DMS79 (cell line): ENCODE measurements around the gene TUBA3D.
"Not testable (repeated sequence)": the region's sequence is repeated elsewhere in the genome, so short reads cannot be mapped to it uniquely, and the experiment has no call there.

Experiments used
- DNase-seq: peaks from one replicate; lab custom pipeline; 2025; lab: John Stamatoyannopoulos, UW

Gene TUBA3D

DNA sequence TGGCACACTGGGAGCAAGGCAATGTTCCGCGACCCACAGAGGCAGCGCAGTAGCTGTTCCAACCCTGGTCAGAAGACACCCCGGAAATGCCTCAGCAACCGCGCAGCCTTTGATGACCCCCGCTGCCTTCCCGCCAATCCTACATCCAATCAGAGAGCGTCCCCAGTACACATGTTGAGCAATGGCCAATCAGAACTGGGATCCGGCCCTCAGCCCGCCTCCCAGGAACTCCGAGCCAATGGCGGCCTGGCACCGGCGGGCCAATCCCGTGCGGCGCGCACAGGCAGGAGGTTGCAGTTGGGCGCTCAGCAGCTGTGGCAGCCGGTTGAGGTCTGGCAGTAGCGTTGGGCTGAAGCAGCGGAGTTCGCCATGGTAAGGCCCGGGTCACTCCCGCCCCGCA lies at the start of gene TUBA3D:
TSS of gene TUBA3D (plus strand) at position 289 of the 400 bp plus-strand sequence. CDS start at position 370, 81 bp downstream.
- no peak for DNase-seq

DNA sequence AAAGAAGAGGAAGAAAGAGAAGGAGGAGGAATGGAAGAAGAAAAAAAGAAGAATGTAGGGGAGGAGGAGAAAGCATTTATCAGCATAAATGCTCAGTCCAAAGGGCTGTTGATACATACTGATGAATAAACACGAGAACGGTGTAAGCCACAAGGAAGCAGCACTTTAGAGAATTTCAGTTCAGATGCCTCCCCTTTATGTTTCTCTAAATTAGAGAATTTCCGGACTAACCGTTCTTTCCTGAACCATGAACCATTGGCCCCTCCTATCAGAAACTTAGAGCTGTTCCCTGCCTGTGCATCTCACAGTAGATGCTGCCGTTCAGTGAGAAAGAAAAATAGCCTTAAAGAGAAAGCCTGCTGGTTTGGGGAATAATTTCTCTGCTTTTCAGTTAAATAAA lies 49.2 kb upstream of the TUBA3D start:
- DNase-seq, result no peak

DNA sequence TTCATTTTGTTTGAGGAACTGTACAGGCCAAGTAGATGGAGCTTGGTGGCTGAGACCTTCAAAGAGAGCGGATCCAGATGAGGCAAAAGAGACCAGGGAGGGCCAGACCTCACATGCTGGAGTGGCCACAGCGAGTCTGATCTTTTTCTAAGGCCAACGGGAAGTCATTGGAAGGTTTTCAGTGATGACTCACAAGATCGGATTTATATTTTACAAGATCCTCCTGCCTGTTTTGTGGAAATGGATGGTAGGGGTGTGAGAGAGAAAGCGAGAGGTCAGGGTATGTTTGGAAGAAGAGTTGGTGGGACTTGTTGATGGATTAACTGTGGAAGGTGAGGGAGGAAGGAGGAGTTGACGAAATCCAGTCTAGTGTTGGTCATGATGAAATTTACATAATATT lies 44.6 kb upstream of the TUBA3D start:
- no peak for DNase-seq

DNA sequence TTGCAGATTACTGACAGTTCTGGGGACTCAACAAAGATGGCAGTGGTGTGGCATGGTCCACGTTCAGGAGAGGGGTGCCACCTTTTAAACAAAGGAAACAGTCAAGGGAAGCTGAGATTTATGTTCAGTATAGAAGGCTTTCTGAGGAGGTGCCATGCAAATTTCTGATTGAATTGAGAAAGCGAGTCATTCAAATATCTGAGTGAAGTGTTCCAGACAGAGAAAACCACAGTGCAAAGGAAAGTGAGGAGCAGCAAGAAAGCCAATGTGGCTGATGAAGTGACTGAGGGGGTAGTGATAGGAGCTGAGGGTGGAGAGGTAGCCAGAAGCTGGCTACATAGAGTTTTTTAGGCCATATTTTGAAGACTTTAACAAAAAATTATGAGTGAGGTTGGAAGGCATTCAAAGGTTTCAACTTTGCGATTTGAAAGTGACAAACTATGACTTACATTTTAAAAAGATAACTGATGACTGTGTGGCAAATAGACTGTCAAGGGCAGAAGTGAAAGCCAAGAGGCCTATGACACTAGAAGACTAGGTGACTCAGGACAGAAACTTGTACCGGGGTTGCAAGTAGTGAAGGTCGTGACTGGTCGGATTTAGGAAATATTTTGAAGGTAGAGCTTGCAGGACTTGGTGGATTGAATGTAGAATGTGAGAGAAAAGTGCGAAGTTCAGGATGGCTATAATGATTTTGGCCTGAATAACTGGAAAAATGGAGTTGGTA lies 35.0 kb upstream of the TUBA3D start:
- not testable (repeated sequence) for DNase-seq

DNA sequence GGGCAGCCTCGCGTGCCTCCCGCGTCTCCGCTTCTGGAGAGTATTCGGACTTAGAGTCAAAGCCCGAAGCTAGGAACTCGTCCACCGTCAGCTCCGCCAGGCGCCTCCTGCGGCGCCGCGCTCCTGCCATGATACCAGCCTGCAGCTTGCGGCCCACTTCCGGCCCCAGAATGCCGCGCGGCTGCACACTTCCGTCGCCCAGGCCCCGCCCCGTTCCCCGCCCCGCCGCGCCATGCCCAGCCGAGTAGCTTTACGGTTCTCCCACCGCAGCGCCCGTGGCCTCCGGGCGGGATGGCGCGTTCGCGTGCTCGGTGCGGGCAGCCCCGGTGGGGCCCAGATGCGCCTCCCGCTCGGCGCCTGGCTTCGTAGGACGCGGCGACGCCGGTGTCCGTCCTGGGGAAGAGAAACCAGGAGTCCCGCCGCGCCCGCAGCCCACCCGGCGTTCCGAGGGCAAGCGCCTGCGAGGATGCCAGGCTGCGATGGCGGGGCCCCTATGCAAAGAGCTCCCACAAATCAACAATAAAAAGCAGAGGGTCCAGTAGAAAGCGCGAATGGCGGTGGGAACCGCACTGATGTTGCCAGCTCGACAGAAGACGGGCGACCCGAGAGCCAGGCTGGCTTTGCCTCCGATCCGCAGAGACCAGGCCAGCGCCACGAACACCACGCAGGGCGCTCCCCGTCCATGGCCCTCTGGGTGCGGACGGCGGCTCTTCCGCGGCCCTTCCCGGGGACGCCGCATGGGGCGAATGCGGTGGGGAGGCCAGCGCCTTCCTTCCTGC lies 31.0 kb upstream of the TUBA3D start:
- not testable (repeated sequence) for DNase-seq

DNA sequence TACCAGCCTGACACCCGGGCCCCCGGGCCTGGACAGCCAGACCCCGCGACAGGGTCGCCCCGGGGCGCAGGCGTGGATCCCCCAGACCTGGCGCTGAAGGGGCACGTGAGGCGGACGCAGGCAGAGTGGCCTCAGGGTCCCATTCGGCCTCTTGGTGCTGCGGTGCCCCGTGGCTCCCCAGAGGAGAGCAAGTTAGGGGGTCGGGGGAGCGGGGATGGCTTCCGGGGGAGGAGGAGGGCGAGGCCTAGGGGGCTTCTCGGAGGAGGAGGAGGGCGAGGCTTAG lies 30.5 kb upstream of the TUBA3D start:
- not testable (repeated sequence) for DNase-seq

DNA sequence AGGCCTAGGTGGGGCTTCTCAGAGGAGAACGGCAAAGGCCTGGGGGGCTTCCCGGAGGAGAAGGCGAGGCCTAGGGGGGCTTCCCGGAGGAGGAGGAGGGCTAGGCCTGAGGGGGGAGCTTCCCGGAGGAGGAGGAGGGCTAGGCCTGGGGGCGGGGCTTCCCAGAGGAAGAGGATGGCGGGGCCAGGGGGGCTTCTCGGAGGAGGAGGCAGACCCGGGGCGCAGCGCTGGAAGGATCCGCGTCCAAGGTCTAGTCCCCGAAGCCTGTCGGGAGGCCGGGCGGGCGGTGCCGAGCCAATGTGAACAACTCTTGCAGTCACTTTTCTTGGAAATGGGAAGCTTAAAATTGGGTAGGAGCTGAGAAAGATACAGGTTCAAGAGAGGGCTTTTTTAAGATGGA lies 30.0 kb upstream of the TUBA3D start:
- DNase-seq, result no peak

DNA sequence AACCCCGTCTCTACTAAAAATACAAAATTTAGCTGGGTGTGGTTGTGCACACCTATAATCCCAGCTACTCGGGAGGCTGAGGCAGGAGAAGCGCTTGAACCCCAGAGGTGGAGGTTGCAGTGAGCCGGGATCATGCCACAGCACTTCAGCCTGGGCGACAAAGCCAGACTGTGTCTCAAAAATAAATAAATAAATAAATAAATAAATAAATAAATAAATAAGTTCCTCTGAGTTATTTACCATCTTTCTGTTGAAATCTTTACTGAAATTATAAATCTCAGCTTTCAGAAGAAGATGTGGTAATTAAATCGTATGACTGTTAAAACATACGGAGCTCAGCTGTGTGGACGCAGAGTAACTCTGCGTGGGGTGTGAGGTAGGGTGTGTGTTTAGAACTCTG lies 27.9 kb upstream of the TUBA3D start:
- not testable (repeated sequence) for DNase-seq

DNA sequence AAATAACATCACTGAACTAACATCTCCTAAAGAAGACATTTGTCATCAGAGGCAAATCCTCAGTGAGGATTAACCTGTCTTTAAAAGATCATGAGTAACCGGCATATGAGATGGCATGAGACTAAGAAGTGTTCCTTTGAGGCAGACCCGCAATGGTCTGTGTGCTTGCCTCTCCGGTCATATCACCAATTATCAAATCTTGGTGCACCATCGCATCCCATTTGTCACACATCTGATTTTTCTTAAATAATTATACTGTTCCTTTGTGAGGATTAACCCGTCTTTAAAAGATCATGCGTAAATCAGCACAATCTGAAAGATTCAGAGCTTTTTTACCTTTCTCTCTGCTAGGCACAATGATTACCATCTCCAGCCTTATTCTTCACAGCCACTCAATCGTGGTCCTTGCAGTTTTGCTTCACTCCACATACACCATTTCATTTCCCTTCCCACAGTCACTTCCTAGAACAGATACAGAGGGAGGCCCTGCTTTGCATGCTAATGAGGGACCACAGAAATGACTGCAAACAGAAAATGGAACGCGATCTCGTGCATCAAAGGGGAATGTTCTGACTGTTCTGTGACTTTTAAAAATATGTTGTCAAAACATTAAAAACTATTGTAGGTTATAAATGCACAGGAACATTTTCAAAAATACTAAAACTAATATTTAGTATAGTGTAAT lies 24.5 kb upstream of the TUBA3D start:
- not testable (repeated sequence) for DNase-seq

DNA sequence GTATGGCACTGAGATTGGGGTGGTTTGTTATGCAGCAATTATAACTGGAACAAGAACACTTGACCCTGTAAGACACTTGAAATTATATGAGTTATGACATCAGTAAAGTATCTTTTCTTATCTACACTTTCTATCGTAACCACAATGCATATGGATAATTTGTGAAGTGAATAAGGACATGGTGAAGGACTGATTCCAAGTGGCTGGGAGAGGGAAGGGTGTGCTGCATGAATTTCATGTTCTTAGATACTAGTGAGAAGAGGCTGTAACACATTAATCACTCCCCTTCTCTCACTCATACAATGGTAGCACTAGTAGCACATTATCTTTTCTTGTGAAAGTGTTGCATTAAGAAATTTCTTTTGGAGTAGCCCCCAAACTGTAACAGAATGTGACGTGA lies 21.0 kb upstream of the TUBA3D start:
- not testable (repeated sequence) for DNase-seq

DNA sequence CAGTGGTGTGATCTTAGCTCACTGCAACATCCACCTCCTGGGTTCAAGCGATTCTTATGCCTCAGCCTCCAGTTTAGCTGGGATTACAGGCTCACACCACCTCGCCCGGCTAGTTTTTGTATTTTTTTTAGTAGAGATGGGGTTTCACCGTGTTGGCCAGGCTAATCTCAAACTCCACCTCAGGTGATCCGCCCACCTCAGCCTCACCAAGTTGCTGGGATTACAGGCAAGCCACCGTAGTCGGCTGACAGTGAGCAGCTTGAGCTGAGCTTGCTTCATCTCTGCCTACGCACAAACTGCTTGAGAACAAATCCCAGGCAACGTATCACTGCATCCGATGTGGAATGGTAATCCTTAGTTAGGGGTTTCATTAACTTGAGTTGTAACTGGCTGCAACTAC lies 8.2 kb upstream of the TUBA3D start:
- DNase-seq, result not testable (repeated sequence)

DNA sequence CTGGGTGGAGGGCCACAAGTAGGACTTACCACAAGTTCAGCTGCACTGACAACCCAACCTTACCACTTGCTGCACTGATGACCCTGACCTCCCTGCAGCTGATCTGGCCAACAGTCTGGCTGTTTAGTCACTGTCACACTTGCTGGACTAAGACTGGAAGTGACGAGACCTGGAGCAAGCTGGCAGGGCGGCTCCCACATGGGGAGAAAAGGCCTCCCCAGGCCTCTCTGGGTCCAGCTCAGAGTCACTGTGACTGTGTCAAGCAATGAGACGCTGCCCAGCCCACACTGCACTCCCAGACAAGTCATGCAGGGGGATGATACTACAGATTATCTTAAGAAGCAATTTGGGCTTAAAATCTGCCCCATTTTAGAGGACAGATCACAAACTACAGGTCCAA lies 5.0 kb upstream of the TUBA3D start:
- not testable (repeated sequence) for DNase-seq

DNA sequence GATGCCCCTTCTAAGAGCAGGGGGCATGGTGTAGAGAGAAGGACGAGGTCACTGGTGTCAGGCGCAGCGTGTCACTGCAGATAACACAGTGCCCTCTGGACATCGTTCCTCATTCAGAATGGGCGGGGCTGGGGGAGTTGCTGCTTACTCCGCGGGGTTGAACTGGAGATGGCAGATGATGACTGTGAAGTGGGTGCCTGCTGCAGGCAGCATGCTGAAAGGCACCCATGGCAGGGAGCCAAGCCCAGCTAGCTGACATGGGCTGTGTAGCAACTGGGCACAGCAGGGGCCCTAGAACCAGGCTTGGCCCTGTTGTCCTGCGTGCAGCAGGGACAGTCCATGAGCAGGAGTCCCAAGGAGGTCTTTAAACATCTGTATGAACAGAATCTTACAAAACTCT lies 4.3 kb upstream of the TUBA3D start:
- not testable (repeated sequence) for DNase-seq

DNA sequence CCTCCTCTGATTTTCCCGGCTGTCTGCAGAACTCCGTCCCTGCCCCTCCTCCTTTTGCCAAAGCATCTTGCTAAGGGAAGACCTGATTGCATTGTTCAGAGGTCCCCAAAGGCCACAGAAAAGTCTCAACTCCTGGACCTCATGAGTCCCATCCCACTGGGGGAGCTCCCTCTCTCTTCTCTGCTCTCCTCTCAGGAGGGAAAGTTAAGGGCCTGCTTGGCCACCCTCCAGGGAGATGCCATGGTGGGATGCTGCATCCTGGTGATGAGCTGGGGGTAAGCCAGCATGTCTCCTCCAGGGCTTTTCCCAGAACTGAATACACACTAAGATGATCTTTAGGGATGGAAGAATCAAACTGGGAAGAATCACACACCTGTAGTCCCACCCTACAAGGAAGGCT lies 2.7 kb upstream of the TUBA3D start:
- not testable (repeated sequence) for DNase-seq

DNA sequence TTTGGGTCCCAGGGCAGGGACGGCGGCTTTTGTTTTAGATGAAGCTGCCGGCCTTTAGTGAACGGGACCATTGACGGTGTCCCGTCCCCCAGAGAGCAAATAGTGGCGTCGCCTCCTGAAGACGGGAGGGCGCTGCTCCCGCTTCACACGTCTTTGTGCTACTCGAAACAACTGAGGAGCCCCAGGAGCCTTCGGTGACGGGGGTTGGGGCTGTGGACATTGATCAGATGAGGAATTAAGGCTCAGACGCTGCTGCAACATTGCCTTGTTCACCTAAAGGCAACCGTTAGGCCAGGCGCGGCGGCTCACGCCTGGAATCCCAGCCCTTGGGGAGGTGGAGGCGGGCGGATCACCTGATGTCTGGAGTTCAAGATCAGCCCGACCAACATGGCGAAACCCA lies 444 bp downstream of the TUBA3D start:
- not testable (repeated sequence) for DNase-seq

DNA sequence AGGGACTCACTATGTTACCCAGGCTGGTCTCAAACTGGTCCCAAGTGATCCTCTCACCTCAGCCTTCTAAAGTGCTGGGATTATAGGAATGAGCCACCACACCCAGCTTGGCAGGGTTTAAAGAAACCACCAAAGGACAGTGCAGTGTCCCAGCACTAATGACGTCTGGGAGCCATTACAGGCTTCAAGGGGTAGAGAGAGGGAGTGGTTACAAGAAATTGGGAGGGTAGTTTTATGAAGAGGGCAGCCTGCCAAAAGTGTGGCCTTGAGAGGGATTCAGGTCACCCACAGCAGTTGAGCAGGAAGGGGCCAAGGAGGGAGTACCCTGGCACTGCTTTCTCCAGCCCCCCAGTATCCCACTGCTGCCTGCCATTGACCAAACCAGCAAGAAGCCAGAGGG lies 1.3 kb downstream of the TUBA3D start:
- not testable (repeated sequence) for DNase-seq

DNA sequence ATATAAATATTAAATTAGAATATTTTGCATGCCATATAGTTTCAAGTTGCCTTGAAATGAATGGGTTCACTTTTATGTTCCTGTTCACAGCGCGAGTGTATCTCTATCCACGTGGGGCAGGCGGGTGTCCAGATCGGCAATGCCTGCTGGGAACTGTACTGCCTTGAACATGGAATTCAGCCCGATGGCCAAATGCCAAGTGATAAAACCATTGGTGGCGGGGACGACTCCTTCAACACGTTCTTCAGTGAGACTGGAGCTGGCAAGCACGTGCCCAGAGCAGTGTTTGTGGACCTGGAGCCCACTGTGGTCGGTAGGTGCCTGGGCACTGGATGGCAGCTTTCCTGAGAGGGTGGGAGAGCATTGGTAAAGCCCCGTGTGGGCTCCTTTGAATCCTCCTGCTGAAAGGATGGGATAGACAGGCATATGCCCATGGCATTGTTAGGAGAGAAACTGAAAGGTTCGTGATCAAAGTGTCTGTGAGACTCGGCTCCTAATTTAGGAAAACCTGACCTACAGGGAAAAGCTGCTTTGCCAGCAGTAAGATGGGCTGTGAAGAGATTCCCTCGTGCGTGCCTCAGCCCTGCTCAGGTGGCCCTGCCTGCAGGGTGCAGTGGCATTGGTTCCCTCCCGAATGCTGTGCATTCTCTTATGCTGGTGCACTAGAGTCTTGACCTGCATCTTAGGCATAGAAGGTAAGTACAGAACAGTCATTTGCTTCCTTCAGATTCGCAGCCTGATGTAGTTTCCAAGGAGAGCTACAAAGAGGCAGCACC lies 2.3 kb downstream of the TUBA3D start:
- DNase-seq, result not testable (repeated sequence)

DNA sequence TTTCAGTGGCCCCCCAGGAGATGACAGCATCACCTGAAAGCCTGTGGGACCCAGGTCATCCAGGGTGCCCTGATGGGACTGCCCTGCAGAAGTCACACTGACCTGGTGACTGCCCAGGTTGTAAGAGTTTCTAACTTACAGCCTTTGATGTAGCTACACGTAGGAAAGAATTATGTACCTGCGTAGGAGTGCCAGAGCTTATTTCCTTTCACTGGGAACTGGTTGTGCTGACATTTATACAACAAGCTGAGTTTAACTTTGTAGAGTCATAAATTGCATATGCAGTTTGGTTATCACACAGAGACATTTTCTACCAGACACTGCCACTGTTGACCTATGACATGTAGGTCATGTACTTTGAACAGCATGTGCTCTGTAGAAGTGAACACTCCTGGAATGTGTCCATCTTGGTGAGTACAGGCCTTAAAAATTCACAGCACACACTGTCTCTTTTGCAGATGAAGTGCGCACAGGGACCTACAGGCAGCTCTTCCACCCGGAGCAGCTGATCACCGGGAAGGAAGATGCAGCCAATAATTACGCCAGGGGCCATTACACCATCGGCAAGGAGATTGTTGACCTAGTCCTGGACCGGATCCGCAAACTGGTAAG lies 3.0 kb downstream of the TUBA3D start:
- DNase-seq, result not testable (repeated sequence)

DNA sequence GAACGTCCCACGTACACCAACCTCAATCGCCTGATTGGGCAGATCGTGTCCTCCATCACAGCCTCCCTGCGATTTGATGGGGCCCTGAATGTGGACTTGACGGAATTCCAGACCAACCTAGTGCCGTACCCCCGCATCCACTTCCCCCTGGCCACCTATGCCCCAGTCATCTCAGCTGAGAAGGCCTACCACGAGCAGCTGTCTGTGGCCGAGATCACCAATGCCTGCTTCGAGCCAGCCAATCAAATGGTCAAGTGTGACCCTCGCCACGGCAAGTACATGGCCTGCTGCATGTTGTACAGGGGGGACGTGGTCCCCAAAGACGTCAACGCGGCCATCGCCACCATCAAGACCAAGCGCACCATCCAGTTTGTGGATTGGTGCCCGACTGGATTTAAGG lies 4.4 kb downstream of the TUBA3D start:
- not testable (repeated sequence) for DNase-seq

DNA sequence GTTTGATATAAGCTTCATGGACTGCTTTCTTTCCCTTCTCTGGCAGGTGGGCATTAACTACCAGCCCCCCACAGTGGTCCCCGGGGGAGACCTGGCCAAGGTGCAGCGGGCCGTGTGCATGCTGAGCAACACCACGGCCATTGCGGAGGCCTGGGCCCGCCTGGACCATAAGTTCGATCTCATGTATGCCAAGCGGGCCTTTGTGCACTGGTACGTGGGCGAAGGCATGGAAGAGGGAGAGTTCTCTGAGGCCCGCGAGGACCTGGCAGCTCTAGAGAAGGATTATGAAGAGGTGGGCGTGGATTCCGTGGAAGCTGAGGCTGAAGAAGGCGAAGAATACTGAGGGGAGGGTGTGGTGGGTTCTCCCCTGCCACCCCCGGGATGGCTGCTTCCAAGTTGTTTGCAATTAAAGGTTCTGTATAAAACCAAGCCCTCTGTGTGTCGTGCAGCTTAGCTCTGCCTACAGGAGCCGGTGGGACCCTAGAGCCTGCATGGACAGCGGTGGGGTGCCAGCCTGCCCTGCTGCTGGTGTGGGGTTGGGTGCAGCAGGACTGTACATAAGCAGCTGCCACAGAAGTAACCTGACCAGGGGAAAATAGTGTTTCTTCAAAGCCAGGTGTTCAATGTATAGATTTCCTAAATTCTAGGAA lies 6.7 kb downstream of the TUBA3D start:
- DNase-seq, result not testable (repeated sequence)
